GM03348 (cell line): Measurements from ENCODE around the gene SPPL3.
"Not testable (repeated sequence)": the region's sequence is repeated elsewhere in the genome, so short reads cannot be mapped to it uniquely, and the experiment has no call there.

Experiments used
- DNase-seq: peaks from one replicate; pipeline ENCODE4 v3.0.0; 2012; ENCODE audit warnings: low spot score

The SPPL3 gene

GRCh38 chr12:120843472-120843871, 60.7 kb downstream of the SPPL3 start:
- no peak for DNase-seq

- no peak for DNase-seq
These were observed 61.6 kb downstream of the SPPL3 start for GRCh38 chr12:120842595-120842994.

- no peak for DNase-seq
These were observed 62.6 kb downstream of the SPPL3 start for GRCh38 chr12:120841525-120841924.

GRCh38 chr12:120839503-120839902, 64.7 kb downstream of the SPPL3 start:
- DNase-seq, result no peak

- not testable (repeated sequence) for DNase-seq
These were observed 65.4 kb downstream of the SPPL3 start for GRCh38 chr12:120838629-120839383.

- no peak for DNase-seq
These were observed 68.0 kb downstream of the SPPL3 start for GRCh38 chr12:120836114-120836684.

GRCh38 chr12:120835657-120836056, 68.5 kb downstream of the SPPL3 start:
- no peak for DNase-seq

GRCh38 chr12:120835304-120835612, 68.9 kb downstream of the SPPL3 start:
- no peak for DNase-seq

- DNase-seq, result no peak
These were observed 69.5 kb downstream of the SPPL3 start for GRCh38 chr12:120834489-120835303.

- no peak for DNase-seq
These were observed 70.3 kb downstream of the SPPL3 start for GRCh38 chr12:120833849-120834248.

- DNase-seq, result no peak
These were observed 71.4 kb downstream of the SPPL3 start for GRCh38 chr12:120832737-120833136.

- DNase-seq, result no peak
These were observed 72.4 kb downstream of the SPPL3 start for GRCh38 chr12:120831648-120832267.

- DNase-seq, result no peak
These were observed 73.2 kb downstream of the SPPL3 start for GRCh38 chr12:120830966-120831365.

- DNase-seq, result no peak
These were observed 73.9 kb downstream of the SPPL3 start for GRCh38 chr12:120830052-120830940.

GRCh38 chr12:120826335-120826734, 77.8 kb downstream of the SPPL3 start:
- no peak for DNase-seq

GRCh38 chr12:120825337-120825736, 78.8 kb downstream of the SPPL3 start:
- DNase-seq, result no peak

- no peak for DNase-seq
These were observed 81.2 kb downstream of the SPPL3 start for GRCh38 chr12:120822832-120823503.

- DNase-seq, result no peak
These were observed 82.3 kb downstream of the SPPL3 start for GRCh38 chr12:120821878-120822277.

- DNase-seq, result no peak
These were observed 83.2 kb downstream of the SPPL3 start for GRCh38 chr12:120820884-120821510.

GRCh38 chr12:120818416-120818815, 85.7 kb downstream of the SPPL3 start:
- no peak for DNase-seq
